Measurements from ENCODE around the gene COX18. TPM values are rescaled to one million over a fixed set of nuclear protein-coding genes. Genes with fewer than 3 reads are reported as not detected.

Gene COX18
- polyA plus RNA-seq, 1 donor from 2014 or later = 30.2 TPM

- H3K9me2 ChIP-seq (ENCODE audit: insufficient read depth, low read length) = no peaks in the 10 kb centered on the region
- peak overlapping the region; percentile 88 for H3K4me3 ChIP-seq (ENCODE audit: low read length)
- H3K36me3 ChIP-seq (ENCODE audit: insufficient read depth, low read length) = peaks cover 7% of the 10 kb centered on the region
- peak overlapping the region; percentile 81 for H2AFZ ChIP-seq (ENCODE audit: low read depth, low read length)
- H3K9ac ChIP-seq (ENCODE audit: low read length) = peak overlapping the region; percentile 95
- no peaks in the 10 kb centered on the region for H4K20me1 ChIP-seq (ENCODE audit: insufficient read depth)
- no peaks in the 10 kb centered on the region for H3K9me3 ChIP-seq (ENCODE audit: low read length)
- TF ChIP-seq RAD21 (conservative IDR thresholded peaks at IDR 0.05) = no peak
- peak; percentile 13 for TF ChIP-seq SMC3 (conservative IDR thresholded peaks at IDR 0.05; ENCODE audit: poor library complexity)
- H3K4me2 ChIP-seq (ENCODE audit: low read length) = peak overlapping the region; percentile 85
- no peaks in the 10 kb centered on the region for H3F3A ChIP-seq (ENCODE audit: insufficient read depth, low read length, poor library complexity, severe bottlenecking)
- peaks cover 25% of the 10 kb centered on the region for H3K79me2 ChIP-seq (replicated peaks; ENCODE audit: insufficient read depth, low read length)
- no peaks in the 10 kb centered on the region for H3K27me3 ChIP-seq (ENCODE audit: insufficient read depth, low read depth, low read length)
- H3K27ac ChIP-seq (ENCODE audit: low read length) = peak overlapping the region; percentile 95
These were observed 802 bp downstream of the COX18 start for GRCh38 chr4:73068491-73069337.

- H3K27me3 ChIP-seq (ENCODE audit: insufficient read depth, low read depth, low read length) = no peaks in the 10 kb centered on the region
- peak overlapping the region; percentile 85 for H3K4me2 ChIP-seq (ENCODE audit: low read length)
- H3K36me3 ChIP-seq (ENCODE audit: insufficient read depth, low read length) = peaks cover 7% of the 10 kb centered on the region
- H4K20me1 ChIP-seq (ENCODE audit: insufficient read depth) = no peaks in the 10 kb centered on the region
- H3K9me3 ChIP-seq (ENCODE audit: low read length) = no peaks in the 10 kb centered on the region
- H3K4me3 ChIP-seq (ENCODE audit: low read length) = peak overlapping the region; percentile 88
- no peak overlapping the region for H2AFZ ChIP-seq (ENCODE audit: low read depth, low read length)
- H3K9me2 ChIP-seq (ENCODE audit: insufficient read depth, low read length) = no peaks in the 10 kb centered on the region
- H3K79me2 ChIP-seq (replicated peaks; ENCODE audit: insufficient read depth, low read length) = peaks cover 25% of the 10 kb centered on the region
- H3F3A ChIP-seq (ENCODE audit: insufficient read depth, low read length, poor library complexity, severe bottlenecking) = no peaks in the 10 kb centered on the region
- H3K27ac ChIP-seq (ENCODE audit: low read length) = peak overlapping the region; percentile 95
- no peak for TF ChIP-seq POLR2AphosphoS5 (IDR thresholded peaks at IDR 0.05)
- no peak for TF ChIP-seq TAF1 (IDR thresholded peaks at IDR 0.05; ENCODE audit: low read depth)
- no peak for TF ChIP-seq MXI1 (conservative IDR thresholded peaks at IDR 0.05; ENCODE audit: poor library complexity, severe bottlenecking)
- TF ChIP-seq SMC3 (conservative IDR thresholded peaks at IDR 0.05; ENCODE audit: poor library complexity) = no peak
- H3K9ac ChIP-seq (ENCODE audit: low read length) = peak overlapping the region; percentile 95
These were observed 1.5 kb downstream of the COX18 start for GRCh38 chr4:73067971-73068394.

GRCh38 chr4:73066928-73067327 lies 2.6 kb downstream of the COX18 start:
- Histone ChIP-seq H3K9me2 (ENCODE audit: insufficient read depth, low read length) (no peaks in the 10 kb centered on the region), H3K79me2 (replicated peaks; ENCODE audit: insufficient read depth, low read length) (peaks cover 25% of the 10 kb centered on the region), H3K4me2 (ENCODE audit: low read length) (no peak overlapping the region), H2AFZ (ENCODE audit: low read depth, low read length) (no peak overlapping the region), H3F3A (ENCODE audit: insufficient read depth, low read length, poor library complexity, severe bottlenecking) (no peaks in the 10 kb centered on the region), H3K9me3 (ENCODE audit: low read length) (no peaks in the 10 kb centered on the region), H3K9ac (ENCODE audit: low read length) (no peak overlapping the region), H3K4me3 (ENCODE audit: low read length) (peak overlapping the region; percentile 12), H3K27me3 (ENCODE audit: insufficient read depth, low read depth, low read length) (no peaks in the 10 kb centered on the region), H3K27ac (ENCODE audit: low read length) (no peak overlapping the region), H4K20me1 (ENCODE audit: insufficient read depth) (no peaks in the 10 kb centered on the region), H3K36me3 (ENCODE audit: insufficient read depth, low read length) (peaks cover 7% of the 10 kb centered on the region)
- TF ChIP-seq POLR2AphosphoS5 (IDR thresholded peaks at IDR 0.05) = no peak
- no peak for TF ChIP-seq RAD21 (conservative IDR thresholded peaks at IDR 0.05)
- TF ChIP-seq TAF1 (IDR thresholded peaks at IDR 0.05; ENCODE audit: low read depth) = no peak
- no peak for TF ChIP-seq SMC3 (conservative IDR thresholded peaks at IDR 0.05; ENCODE audit: poor library complexity)
- TF ChIP-seq EP300 (conservative IDR thresholded peaks at IDR 0.05; ENCODE audit: poor library complexity, severe bottlenecking) = no peak
- TF ChIP-seq MXI1 (conservative IDR thresholded peaks at IDR 0.05; ENCODE audit: poor library complexity, severe bottlenecking) = no peak
- TF ChIP-seq CTCF (IDR thresholded peaks at IDR 0.05; ENCODE audit: poor library complexity, severe bottlenecking) = no peak
- TF ChIP-seq EZH2 (IDR thresholded peaks at IDR 0.05; ENCODE audit: borderline replicate concordance, insufficient read depth, low read length, poor library complexity, severe bottlenecking) = no peak

Data from neural cell (in vitro differentiated cells).